Stomach (tissue), 9 donors: ENCODE data around the gene REX1BD. TPM values are rescaled to one million over a fixed set of nuclear protein-coding genes. Genes with fewer than 3 reads are reported as not detected.

Experiments used
- DNase-seq, 2 donors: peaks; one replicate each; pipeline versions ENCODE4 v3.0.0 to v3.0.0-alpha.2; 2013 to 2019
- H3K27ac ChIP-seq, 5 donors: fragments of 200-600 bp in 4 of 5; sonication (generic) in 4 of 5; one replicate each; pipeline ENCODE4 v1.5.1; 2013 to 2019; ENCODE audit warnings: mild to moderate bottlenecking in 1 of 5, moderate library complexity in 1 of 5
- H3K27me3 ChIP-seq, 3 donors: fragments of 200-600 bp; sonication (generic); one replicate each; pipeline ENCODE4 v1.5.1; 2017 to 2019; ENCODE audit warnings: mixed run types in 1 of 3
- H3K36me3 ChIP-seq, 4 donors: fragments of 200-600 bp; sonication (generic); 1 replicate in 3 of 4; 2 replicates in 1 of 4; pipeline ENCODE4 v1.5.1; 2016 to 2019
- H3K4me1 ChIP-seq, 4 donors: fragments of 200-600 bp; sonication (generic); one replicate each; pipeline ENCODE4 v1.5.1; 2016 to 2019
- H3K4me3 ChIP-seq, 4 donors: fragments of 200-600 bp; sonication (generic) in 3 of 4; one replicate each; pipeline ENCODE4 v1.5.1; 2016 to 2019; ENCODE audit warnings: mild to moderate bottlenecking in 1 of 4
- H3K9me3 ChIP-seq, 4 donors: fragments of 200-600 bp; sonication (generic); one replicate each; pipeline ENCODE4 v1.5.1; 2016 to 2019
- EP300 ChIP-seq: sonication (generic); formaldehyde crosslinking; IDR thresholded peaks from one replicate; pipeline ENCODE4 v1.6.1; 2017; ENCODE audit warnings: antibody characterized with exemption
- POLR2A ChIP-seq, 4 donors: fragments of 450-650 bp; IDR thresholded peaks; one replicate each; pipeline ENCODE4 v1.6.1; 2016; ENCODE audit warnings: antibody characterized with exemption in 4 of 4, control low read depth in 2 of 4, mild to moderate bottlenecking in 1 of 4, moderate library complexity in 1 of 4
- POLR2AphosphoS5 ChIP-seq, 3 donors: sonication (generic); formaldehyde crosslinking; IDR thresholded peaks; one replicate each; pipeline ENCODE4 v1.6.1; 2016; ENCODE audit warnings: antibody characterized with exemption in 3 of 3
- WGBS, 5 donors: extraction: QIAGEN DNeasy Blood & Tissue Kit in 3 of 5; methylation state at CpG; one replicate each; pipeline versions ENCODE4 v1.1.5 to v1.1.7; 2013 to 2018; 5-methylcytosine and 5-hydroxymethylcytosine counted together
- intact Hi-C: fragments of 100-400 bp; cut with DNase I; formaldehyde crosslinking; loops from one replicate; pipeline ENCODE4 v1.15.1; 2023; ENCODE audit warnings: low total_unique reads
- polyA plus RNA-seq, 3 donors: library from polyadenylated mRNA; stranded (reverse); fragments of 200-250 nt; gene quantifications; one replicate each; pipeline ENCODE4 v1.2.3, GENCODE V29; 2013
- total RNA-seq, 5 donors: library from RNA; depleted of rRNA; stranded (reverse); fragments of >200 nt; gene quantifications; one replicate each; pipeline versions ENCODE4 v1.1.0 to v1.2.3, GENCODE V29; 2014 to 2016
- TF ChIP-seq, protein P1 (sequence below), 7 experiments: fragments of 450-650 bp in 4 of 7; fragments of 200-600 bp in 3 of 7; sonication (generic) in 3 of 7; IDR thresholded peaks; one replicate each; pipeline ENCODE4 v1.5.1; 2016 to 2019; ENCODE audit warnings: antibody characterized with exemption in 7 of 7, control low read depth in 2 of 7, mild to moderate bottlenecking in 1 of 7
- donor health status: healthy with polysubstance abuse.
- donor health status: Bipolar disorder and iron deficiency.
- donor health status: healthy.

The REX1BD gene
- total and polyA plus RNA-seq, 8 donors, result 15.6 to 483 (median 114) TPM

DNA sequence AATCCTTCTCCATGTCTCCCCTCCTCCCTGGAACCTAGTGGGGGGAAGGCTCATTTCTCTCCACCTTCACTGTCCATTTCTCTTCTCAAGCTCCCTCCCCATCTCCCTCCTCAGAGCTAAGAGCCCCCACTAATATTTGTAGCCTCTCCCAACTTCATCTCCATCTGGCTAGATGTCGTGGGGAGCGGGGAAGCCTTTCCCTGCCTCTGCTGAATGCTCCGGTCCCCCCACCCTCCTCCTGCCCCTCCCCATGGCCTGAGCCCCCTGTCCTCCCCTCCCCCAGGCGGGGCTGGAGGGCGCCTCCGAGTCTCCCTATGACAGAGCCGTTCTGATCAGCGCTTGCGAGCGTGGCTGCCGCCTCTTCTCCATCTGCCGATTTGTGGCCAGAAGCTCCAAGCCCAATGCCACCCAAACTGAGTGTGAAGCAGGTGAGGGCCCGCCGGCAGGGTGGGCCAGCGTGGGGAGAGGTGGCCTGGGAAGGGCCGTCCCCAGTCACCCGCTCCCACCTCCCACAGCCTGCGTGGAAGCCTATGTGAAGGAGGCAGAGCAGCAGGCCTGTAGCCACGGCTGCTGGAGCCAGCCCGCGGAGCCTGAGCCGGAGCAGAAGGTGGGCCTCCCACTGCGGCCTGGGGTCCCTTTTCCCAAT, 25.1 kb downstream of the REX1BD start:
- TF ChIP-seq EP300 (no peak), POLR2AphosphoS5 (IDR thresholded peaks at IDR 0.05) (no peak), POLR2A (IDR thresholded peaks at IDR 0.05) (no peak)
- TF ChIP-seq, protein P1, sequence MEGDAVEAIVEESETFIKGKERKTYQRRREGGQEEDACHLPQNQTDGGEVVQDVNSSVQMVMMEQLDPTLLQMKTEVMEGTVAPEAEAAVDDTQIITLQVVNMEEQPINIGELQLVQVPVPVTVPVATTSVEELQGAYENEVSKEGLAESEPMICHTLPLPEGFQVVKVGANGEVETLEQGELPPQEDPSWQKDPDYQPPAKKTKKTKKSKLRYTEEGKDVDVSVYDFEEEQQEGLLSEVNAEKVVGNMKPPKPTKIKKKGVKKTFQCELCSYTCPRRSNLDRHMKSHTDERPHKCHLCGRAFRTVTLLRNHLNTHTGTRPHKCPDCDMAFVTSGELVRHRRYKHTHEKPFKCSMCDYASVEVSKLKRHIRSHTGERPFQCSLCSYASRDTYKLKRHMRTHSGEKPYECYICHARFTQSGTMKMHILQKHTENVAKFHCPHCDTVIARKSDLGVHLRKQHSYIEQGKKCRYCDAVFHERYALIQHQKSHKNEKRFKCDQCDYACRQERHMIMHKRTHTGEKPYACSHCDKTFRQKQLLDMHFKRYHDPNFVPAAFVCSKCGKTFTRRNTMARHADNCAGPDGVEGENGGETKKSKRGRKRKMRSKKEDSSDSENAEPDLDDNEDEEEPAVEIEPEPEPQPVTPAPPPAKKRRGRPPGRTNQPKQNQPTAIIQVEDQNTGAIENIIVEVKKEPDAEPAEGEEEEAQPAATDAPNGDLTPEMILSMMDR (IDR thresholded peaks at IDR 0.05), result no peak
- peaks cover 29 to 32% (median 31%) of the 10 kb centered on the region in 4 donors for H3K4me1 ChIP-seq
- no peaks in the 10 kb centered on the region for H3K36me3 ChIP-seq
- 30 to 41% (median 32%) methylated on average over 17 to 23 of the region's 23 CpGs for WGBS, 5 donors
- H3K4me3 ChIP-seq, result no peak overlapping the region
- H3K27ac ChIP-seq, result no peak overlapping the region
- peaks cover 23 to 93% (median 69%) of the 10 kb centered on the region in 3 donors for H3K27me3 ChIP-seq
- H3K9me3 ChIP-seq, result no peaks in the 10 kb centered on the region
- intact Hi-C loops, result no loop called here
- DNase-seq, result no peak

DNA sequence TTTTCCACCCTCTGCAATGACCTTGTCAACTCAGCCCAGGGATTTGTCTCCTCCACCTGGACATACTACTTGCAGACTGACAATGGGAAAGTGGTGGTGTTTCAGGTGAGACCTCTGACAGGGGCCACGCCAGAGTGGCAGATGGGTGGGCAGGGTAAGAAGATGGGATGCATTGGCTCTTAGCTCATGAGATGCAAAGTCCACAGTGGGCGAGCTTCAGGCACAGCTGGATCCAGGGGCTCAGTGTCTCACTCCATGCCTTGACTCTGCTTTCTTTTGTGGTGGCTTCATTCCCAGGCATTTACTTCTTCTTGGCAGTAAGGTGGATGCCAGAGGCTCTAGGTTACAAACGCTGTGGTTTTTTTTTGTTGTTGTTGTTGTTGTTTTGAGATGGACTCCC, 27.4 kb downstream of the REX1BD start:
- TF ChIP-seq EP300 (no peak), POLR2AphosphoS5 (IDR thresholded peaks at IDR 0.05) (no peak), POLR2A (IDR thresholded peaks at IDR 0.05) (no peak)
- TF ChIP-seq, protein P1 (IDR thresholded peaks at IDR 0.05), result no peak

DNA sequence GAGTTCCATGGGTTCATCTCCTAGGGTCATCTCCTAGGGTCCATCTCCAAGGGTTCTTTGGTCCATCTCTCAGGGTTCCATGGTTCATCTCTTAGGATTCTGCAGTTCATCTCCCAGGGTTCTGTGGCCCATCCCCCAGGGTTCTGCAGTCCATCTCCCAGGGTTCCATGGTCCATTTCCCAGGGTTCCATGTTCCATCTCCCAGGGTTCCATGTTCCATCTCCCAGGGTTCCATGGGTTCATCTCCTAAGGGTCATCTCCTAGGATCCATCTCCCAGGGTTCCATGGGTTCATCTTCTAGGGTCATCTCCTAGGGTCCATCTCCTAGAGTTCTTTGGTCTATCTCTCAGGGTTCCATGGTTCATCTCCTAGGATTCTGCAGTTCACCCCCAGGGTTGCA, 29.0 kb downstream of the REX1BD start:
- intact Hi-C loops, result no loop called here
- no peaks in the 10 kb centered on the region for H3K9me3 ChIP-seq
- H3K27me3 ChIP-seq, result peaks cover 4 to 67% (median 32%) of the 10 kb centered on the region in 3 donors
- no peaks in the 10 kb centered on the region for H3K36me3 ChIP-seq
- H3K4me1 ChIP-seq, result peaks cover 7 to 10% (median 8%) of the 10 kb centered on the region in 4 donors
- no peak for TF ChIP-seq POLR2AphosphoS5 (IDR thresholded peaks at IDR 0.05)
- no peak for TF ChIP-seq POLR2A (IDR thresholded peaks at IDR 0.05)
- TF ChIP-seq, protein P1 (IDR thresholded peaks at IDR 0.05), result no peak
- TF ChIP-seq EP300, result no peak
- H3K4me3 ChIP-seq, result no peak overlapping the region
- DNase-seq, result no peak
- no peak overlapping the region for H3K27ac ChIP-seq

More for the DNA sequence above, 27.4 kb downstream of the REX1BD start:
- intact Hi-C loops, result no loop called here
- H3K9me3 ChIP-seq, result no peaks in the 10 kb centered on the region
- whole genome bisulfite sequencing, 5 donors, result 80 to 96% (median 84%) methylated on average over 3 of the region's 3 CpGs
- H3K27me3 ChIP-seq, result peaks cover 5 to 82% (median 47%) of the 10 kb centered on the region in 3 donors
- no peak for DNase-seq
- peaks cover 23 to 25% (median 24%) of the 10 kb centered on the region in 4 donors for H3K4me1 ChIP-seq
- no peak overlapping the region for H3K27ac ChIP-seq
- H3K4me3 ChIP-seq, result no peak overlapping the region
- H3K36me3 ChIP-seq, result no peaks in the 10 kb centered on the region

DNA sequence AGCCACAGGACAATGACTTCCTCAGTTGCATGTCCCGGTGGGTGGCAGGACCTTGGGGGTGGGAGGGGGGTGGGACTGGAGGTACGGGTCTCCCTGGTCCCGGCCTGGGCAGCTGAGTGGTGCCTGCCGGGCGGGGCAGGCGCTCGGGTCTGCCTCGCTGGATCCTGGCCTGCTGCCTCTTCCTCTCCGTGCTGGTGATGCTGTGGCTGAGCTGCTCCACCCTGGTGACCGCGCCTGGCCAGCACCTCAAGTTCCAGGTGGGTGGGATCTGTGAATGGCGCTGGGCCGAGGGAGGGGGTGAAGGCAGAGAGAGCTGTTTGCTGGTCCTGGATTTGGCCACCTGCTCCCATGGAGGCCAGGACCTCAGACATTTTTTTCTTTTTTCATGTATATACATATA, 29.6 kb downstream of the REX1BD start:
- Histone ChIP-seq H3K27ac (no peak overlapping the region), H3K36me3 (no peaks in the 10 kb centered on the region), H3K4me3 (no peak overlapping the region), H3K9me3 (no peaks in the 10 kb centered on the region), H3K27me3 (peaks cover 0 to 60% (median 25%) of the 10 kb centered on the region in 3 donors), H3K4me1 (peaks cover under 1 to 3% (median 2%) of the 10 kb centered on the region in 4 donors)
- DNase-seq, result no peak
- TF ChIP-seq POLR2A (IDR thresholded peaks at IDR 0.05) (no peak), EP300 (no peak)
- TF ChIP-seq, protein P1 (IDR thresholded peaks at IDR 0.05), result no peak
- intact Hi-C loops, result no loop called here
- 81 to 92% (median 85%) methylated on average over 12 to 13 of the region's 13 CpGs for WGBS, 5 donors
